Lung (tissue), 12 donors: ENCODE results near the gene SLCO2B1. TPM values are rescaled to one million over a fixed set of nuclear protein-coding genes. Genes with fewer than 3 reads are reported as not detected.

Experiments
- ATAC-seq: fragments of 200-7000 bp; cut with Tn5 transposase; one replicate; pipeline ENCODE4 v1.9.1; 2020; ENCODE audit warnings: moderate number of reproducible peaks; ENCODE audit not compliant: insufficient read depth, low FRiP score
- DNase-seq, 3 donors: peaks; one replicate each; pipeline ENCODE4 v3.0.0-alpha.2; 2013 to 2017
- H3K27ac ChIP-seq, 2 donors: one replicate each; pipeline ENCODE4 v1.5.1; 2013; ENCODE audit warnings: mild to moderate bottlenecking in 2 of 2, moderate library complexity in 2 of 2, control low read depth in 1 of 2, inconsistent platforms in 1 of 2, low read depth in 1 of 2, low read length in 1 of 2
- H3K27me3 ChIP-seq, 3 donors: one replicate each; pipeline ENCODE4 v1.5.1; 2013; ENCODE audit warnings: low read length in 2 of 3; ENCODE audit not compliant: control insufficient read depth in 3 of 3, insufficient read depth in 3 of 3
- H3K36me3 ChIP-seq, 4 donors: one replicate each; pipeline ENCODE4 v1.5.1; 2013; ENCODE audit warnings: low read length in 4 of 4, mild to moderate bottlenecking in 1 of 4, moderate library complexity in 1 of 4; ENCODE audit not compliant: control insufficient read depth in 4 of 4, insufficient read depth in 4 of 4
- H3K4me1 ChIP-seq, 5 donors: one replicate each; pipeline ENCODE4 v1.5.1; 2013; ENCODE audit warnings: low read length in 5 of 5, mild to moderate bottlenecking in 2 of 5, moderate library complexity in 1 of 5; ENCODE audit not compliant: control insufficient read depth in 5 of 5, insufficient read depth in 5 of 5
- H3K4me3 ChIP-seq: one replicate; pipeline ENCODE4 v1.5.1; 2013; ENCODE audit warnings: mild to moderate bottlenecking, control low read depth, moderate library complexity
- H3K9ac ChIP-seq, 2 donors: one replicate each; pipeline ENCODE4 v1.5.1; 2013; ENCODE audit warnings: low read length in 2 of 2, control low read depth in 1 of 2; ENCODE audit not compliant: insufficient read depth in 1 of 2
- H3K9me3 ChIP-seq, 4 donors: one replicate each; pipeline ENCODE4 v1.5.1; 2013; ENCODE audit warnings: low read length in 3 of 4, mild to moderate bottlenecking in 1 of 4, moderate library complexity in 1 of 4; ENCODE audit not compliant: control insufficient read depth in 4 of 4, insufficient read depth in 3 of 4
- CTCF ChIP-seq: IDR thresholded peaks from 2 replicates; pipeline ENCODE4 v1.5.1; 2012; ENCODE audit warnings: mild to moderate bottlenecking; ENCODE audit errors: control extremely low read depth, extremely low read depth
- WGBS, 2 donors: extraction: QIAGEN DNeasy Blood & Tissue Kit; methylation state at CpG; one replicate each; pipeline ENCODE4 v1.1.7; 2013; 5-methylcytosine and 5-hydroxymethylcytosine counted together
- polyA plus RNA-seq, 2 donors: library from polyadenylated mRNA; stranded (reverse); fragments of 200-250 nt; gene quantifications; one replicate each; pipeline ENCODE4 v1.2.1, GENCODE V29; 2013
- total RNA-seq, 2 donors: library from RNA; depleted of rRNA in 1 of 2; stranded (reverse); fragments of >200 nt in 1 of 2; gene quantifications; one replicate each; pipeline ENCODE4 v1.2.1, GENCODE V29; 2014 to 2021
- donor health status: control.
- donor health status: control.
- donor health status: Bipolar disorder and iron deficiency.
- donor health status: healthy.
- donor health status: DM: yes; HTN: yes; CAD: no.

Gene SLCO2B1
- total and polyA plus RNA-seq, 4 donors, result 22.2 to 244 (median 55.2) TPM

- Histone ChIP-seq H3K27me3 (no peaks in the 10 kb centered on the region), H3K27ac (no peak overlapping the region), H3K4me1 (peaks cover 0 to 15% (median 0%) of the 10 kb centered on the region in 5 donors), H3K4me3 (no peak overlapping the region), H3K9ac (no peak overlapping the region), H3K9me3 (no peaks in the 10 kb centered on the region), H3K36me3 (peaks cover 0 to 11% (median 0%) of the 10 kb centered on the region in 4 donors)
- no peak for TF ChIP-seq CTCF
- DNase-seq, result no peak
- WGBS, 2 donors, result 94 to 98% methylated on average over 3 of the region's 3 CpGs
- ATAC-seq, result no peak
Observed at GRCh38 chr11:75166791-75167190, 15.9 kb downstream of the SLCO2B1 start.

GRCh38 chr11:75167617-75168016 lies 16.7 kb downstream of the SLCO2B1 start:
- H3K9me3 ChIP-seq, result no peaks in the 10 kb centered on the region
- peaks cover 0 to 12% (median 0%) of the 10 kb centered on the region in 5 donors for H3K4me1 ChIP-seq
- WGBS, 2 donors, result 57 to 78% methylated on average over 3 of the region's 3 CpGs
- TF ChIP-seq CTCF, result no peak
- no peak overlapping the region for H3K4me3 ChIP-seq
- ATAC-seq (no peak), DNase-seq (no peak)
- no peak overlapping the region for H3K9ac ChIP-seq
- H3K27ac ChIP-seq, result no peak overlapping the region
- peaks cover 0 to 14% (median 0%) of the 10 kb centered on the region in 4 donors for H3K36me3 ChIP-seq
- peaks cover 0 to 2% (median 0%) of the 10 kb centered on the region in 3 donors for H3K27me3 ChIP-seq

DNA sequence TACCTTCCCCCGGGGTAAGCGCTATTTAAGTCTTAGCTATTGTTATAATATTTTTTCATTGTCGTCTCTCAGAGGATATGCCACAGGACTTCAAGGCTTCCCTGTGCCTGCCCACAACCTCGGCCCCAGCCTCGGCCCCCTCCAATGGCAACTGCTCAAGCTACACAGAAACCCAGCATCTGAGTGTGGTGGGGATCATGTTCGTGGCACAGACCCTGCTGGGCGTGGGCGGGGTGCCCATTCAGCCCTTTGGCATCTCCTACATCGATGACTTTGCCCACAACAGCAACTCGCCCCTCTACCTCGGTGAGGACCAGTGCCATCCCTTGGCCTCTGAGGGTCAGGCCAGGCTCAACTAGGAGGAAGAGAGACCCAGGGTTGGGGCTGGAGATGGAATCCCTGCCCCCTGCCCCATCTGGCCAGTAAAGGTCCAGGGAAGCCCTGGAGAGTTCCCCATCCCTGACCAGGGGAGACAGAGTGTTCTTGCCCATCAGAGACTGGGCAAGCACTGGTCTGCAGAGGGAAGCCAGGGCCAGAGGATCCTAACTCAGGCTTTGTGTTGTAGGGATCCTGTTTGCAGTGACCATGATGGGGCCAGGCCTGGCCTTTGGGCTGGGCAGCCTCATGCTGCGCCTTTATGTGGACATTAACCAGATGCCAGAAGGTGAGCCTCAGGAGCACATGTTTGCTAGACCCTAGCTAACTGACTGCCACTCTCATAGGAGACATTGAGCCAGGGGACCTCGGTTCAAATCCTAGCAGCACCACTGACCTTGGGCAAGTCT lies 18.4 kb downstream of the SLCO2B1 start:
- peaks cover 0 to 5% (median 0%) of the 10 kb centered on the region in 5 donors for H3K4me1 ChIP-seq
- WGBS, 2 donors, result 87 to 90% methylated on average over 13 of the region's 13 CpGs
- H3K27me3 ChIP-seq, result peaks cover 0 to 2% (median 0%) of the 10 kb centered on the region in 3 donors
- H3K4me3 ChIP-seq, result no peak overlapping the region
- H3K9me3 ChIP-seq, result no peaks in the 10 kb centered on the region
- ATAC-seq (no peak), DNase-seq (no peak)
- H3K27ac ChIP-seq, result no peak overlapping the region
- H3K36me3 ChIP-seq, result peaks cover 0 to 14% (median 0%) of the 10 kb centered on the region in 4 donors
- no peak for TF ChIP-seq CTCF
- H3K9ac ChIP-seq, result no peak overlapping the region
